A673 (cell line): ENCODE measurements around the gene LRFN5. TPM values are rescaled to one million over a fixed set of nuclear protein-coding genes. Genes with fewer than 3 reads are reported as not detected.
"Not testable (repeated sequence)": the region's sequence is repeated elsewhere in the genome, so short reads cannot be mapped to it uniquely, and the experiment has no call there.

Experiments
- Bru-seq: library from RNA; stranded (reverse); fragments of 400-500 nt; gene quantifications from one replicate; lab custom pipeline; 2021; lab: Mats Ljungman, UMichigan
- BruChase-seq, 2 experiments: library from RNA; stranded (reverse); fragments of 400-500 nt; gene quantifications; one replicate each; lab custom pipeline; 2021; lab: Mats Ljungman, UMichigan
- BruUV-seq: library from RNA; stranded (reverse); fragments of 400-500 nt; replicated peaks from 2 replicates; lab custom pipeline; 2021; lab: Mats Ljungman, UMichigan
- CTCF ChIA-PET: fragments of 300-600 bp; sonication (Branson Sonifier 250); formaldehyde crosslinking; loops from one replicate; lab custom pipeline; 2022; ENCODE audit warnings: antibody characterized with exemption; lab: Charles Lee
- POLR2A ChIA-PET: fragments of 300-600 bp; sonication (Branson Sonifier 250); formaldehyde crosslinking; loops from one replicate; lab custom pipeline; 2022; ENCODE audit warnings: antibody characterized with exemption; ENCODE audit not compliant: low non-redundant PET; lab: Charles Lee
- DNase-seq: peaks from one replicate; pipeline ENCODE4 v3.0.0-alpha.2; 2015; ENCODE audit warnings: low spot score
- H3K27ac ChIP-seq: fragments of 200-600 bp; sonication (generic); 2 replicates; pipeline ENCODE4 v1.5.1; 2016; ENCODE audit warnings: mixed run types, low read depth, mild to moderate bottlenecking, mixed read lengths, antibody characterized with exemption, low read length; ENCODE audit not compliant: poor library complexity, severe bottlenecking
- H3K27me3 ChIP-seq: fragments of 200-600 bp; sonication (generic); replicated peaks from 2 replicates; pipeline ENCODE4 v1.6.1; 2017; ENCODE audit warnings: mixed run types, low read depth, mild to moderate bottlenecking, mixed read lengths, antibody characterized with exemption, low read length; ENCODE audit not compliant: insufficient read depth, poor library complexity
- H3K36me3 ChIP-seq: fragments of 200-600 bp; sonication (generic); 2 replicates; pipeline ENCODE4 v1.6.1; 2016; ENCODE audit warnings: mixed run types, mild to moderate bottlenecking, mixed read lengths, antibody characterized with exemption, low read length; ENCODE audit not compliant: insufficient read depth, poor library complexity, severe bottlenecking
- H3K4me1 ChIP-seq: fragments of 200-600 bp; sonication (generic); 2 replicates; pipeline ENCODE4 v1.6.1; 2017; ENCODE audit warnings: mixed run types, mild to moderate bottlenecking, mixed read lengths, antibody characterized with exemption, low read length; ENCODE audit not compliant: insufficient read depth, poor library complexity, severe bottlenecking
- H3K4me3 ChIP-seq: fragments of 200-600 bp; sonication (generic); 2 replicates; pipeline ENCODE4 v1.5.1; 2016; ENCODE audit warnings: low read depth, mixed run types, mild to moderate bottlenecking, mixed read lengths, low read length; ENCODE audit not compliant: poor library complexity, severe bottlenecking
- H3K9me3 ChIP-seq: fragments of 200-600 bp; sonication (generic); 2 replicates; pipeline ENCODE4 v1.6.1; 2016; ENCODE audit warnings: mixed run types, low read depth, mild to moderate bottlenecking, mixed read lengths, antibody characterized with exemption, low read length; ENCODE audit not compliant: poor library complexity, severe bottlenecking
- CTCF ChIP-seq: fragments of 300-800, 200-600 bp; sonication (generic); conservative IDR thresholded peaks from 2 replicates; pipeline ENCODE4 v1.5.1; 2017; ENCODE audit warnings: low read depth, mild to moderate bottlenecking, antibody characterized with exemption, low read length, moderate library complexity, mixed read lengths
- EZH2 ChIP-seq: fragments of 200-600 bp; sonication (generic); IDR thresholded peaks from 2 replicates; pipeline ENCODE4 v1.6.1; 2017; ENCODE audit warnings: borderline replicate concordance, low read depth, mild to moderate bottlenecking, mixed read lengths, antibody characterized with exemption, low read length; ENCODE audit not compliant: poor library complexity, severe bottlenecking
- intact Hi-C: fragments of 100-400 bp; cut with micrococcal nuclease; formaldehyde crosslinking; loops from one replicate; pipeline ENCODE4 v1.10.0; 2022; ENCODE audit not compliant: unreplicated experiment
- long read RNA-seq: library from polyadenylated mRNA; stranded (forward); transcript quantifications from one replicate; pipeline ENCODE4 v2.0.0, GENCODE V29; 2022
- total RNA-seq: library from RNA; stranded (reverse); gene quantifications from 2 replicates; pipeline ENCODE4 v1.2.3, GENCODE V29; 2021

Gene LRFN5
- total RNA-seq (43.0 and 51.3 TPM in 2 replicates), Bru-seq, nascent RNA (percentile 97 among the genes with signal in this experiment), BruChase-seq, experiment 1, labeled RNA remaining after a 2-hour chase (percentile 97 among the genes with signal in this experiment), BruChase-seq, experiment 2, labeled RNA remaining after a 6-hour chase (percentile 95 among the genes with signal in this experiment)
- long read RNA-seq, transcript LRFN5-201 (6 exons, 3,723 nt): major isoform, 30 of 71 reads
- long read RNA-seq, partial matches to known transcripts: 6 of 71 reads
- long read RNA-seq, other reads (novel, unspliced or antisense): 35 of 71 reads

- peak; percentile 75 for DNase-seq
- Histone ChIP-seq H3K4me1 (peaks cover 13% of the 10 kb centered on the region), H3K27ac (peak within 1 kb of the TSS; percentile 84), H3K9me3 (no peaks in the 10 kb centered on the region), H3K4me3 (peak within 1 kb of the TSS; percentile 79), H3K27me3 (no peaks in the 10 kb centered on the region), H3K36me3 (no peaks in the 10 kb centered on the region)
- TF ChIP-seq CTCF (no peak), EZH2 (no peak)
- ChIA-PET POLR2A (interaction anchor here (1.0 kb wide), 1 partner anchor 199 kb away, joined by 6 read pairs; no protein-coding TSS in a partner anchor), CTCF (interaction anchor here (0.6 to 1.1 kb wide), 2 partner anchors 33 to 35 kb away, joined by 3 to 4 read pairs; no protein-coding TSS in a partner anchor)
- no TSS peak for BruUV-seq
- intact Hi-C loops: loop anchor here (5.0 to 10.0 kb wide), 5 partner anchors 61 to 1192 kb away; no protein-coding TSS in a partner anchor
These were observed at the start of gene LRFN5 for GRCh38 chr14:41606532-41607303. LRFN5 (plus strand) TSS chr14:41606876.

GRCh38 chr14:41558490-41558889 lies 48.2 kb upstream of the LRFN5 start:
- Histone ChIP-seq H3K27me3 (no peaks in the 10 kb centered on the region), H3K27ac (no peak overlapping the region), H3K36me3 (no peaks in the 10 kb centered on the region), H3K4me1 (no peaks in the 10 kb centered on the region), H3K9me3 (no peaks in the 10 kb centered on the region), H3K4me3 (no peak overlapping the region)
- DNase-seq: no peak
- BruUV-seq: no TSS peak
- intact Hi-C loops: no loop called here
- TF ChIP-seq CTCF (no peak), EZH2 (no peak)
- ChIA-PET POLR2A (no interaction called here), CTCF (no interaction called here)

GRCh38 chr14:41566864-41567263 lies 39.8 kb upstream of the LRFN5 start:
- H3K9me3 ChIP-seq, H3K27ac ChIP-seq, H3K4me1 ChIP-seq, intact Hi-C loops, CTCF ChIA-PET, DNase-seq, H3K36me3 ChIP-seq, BruUV-seq, H3K27me3 ChIP-seq, H3K4me3 ChIP-seq, POLR2A ChIA-PET: not testable (repeated sequence)
